ENCODE measurements around the gene LILRB3.
"Not testable (repeated sequence)": the region's sequence is repeated elsewhere in the genome, so short reads cannot be mapped to it uniquely, and the experiment has no call there.

LILRB3 gene

GRCh38 chr19:54222474-54223276 lies at the start of gene LILRB3:
Gene LILRB3, minus strand, starts transcription at chr19:54223007. Its CDS starts 31 bp downstream, at chr19:54222976.
- DNase-seq, result not testable (repeated sequence)

GRCh38 chr19:54272181-54272580 lies 49.4 kb upstream of the LILRB3 start:
- not testable (repeated sequence) for DNase-seq

- DNase-seq, result not testable (repeated sequence)
Measured at GRCh38 chr19:54271587-54271986, 48.8 kb upstream of the LILRB3 start.

GRCh38 chr19:54271106-54271505 lies 48.3 kb upstream of the LILRB3 start:
- DNase-seq, result no peak

GRCh38 chr19:54268936-54269335 lies 46.1 kb upstream of the LILRB3 start:
- no peak for DNase-seq

GRCh38 chr19:54266133-54266532 lies 43.3 kb upstream of the LILRB3 start:
- DNase-seq, result peak; percentile 64

GRCh38 chr19:54262470-54262869 lies 39.7 kb upstream of the LILRB3 start:
- no peak for DNase-seq

- DNase-seq, result no peak
Measured at GRCh38 chr19:54262066-54262465, 39.3 kb upstream of the LILRB3 start.

- no peak for DNase-seq
Measured at GRCh38 chr19:54257116-54257480, 34.3 kb upstream of the LILRB3 start, which contains the start of gene LILRB5. Gene LILRB5, minus strand, starts transcription at chr19:54257273. Its CDS starts 80 bp downstream, at chr19:54257193.

GRCh38 chr19:54256250-54257115 lies 33.7 kb upstream of the LILRB3 start:
- DNase-seq, result no peak

- DNase-seq, result no peak
Measured at GRCh38 chr19:54255105-54255775, 32.4 kb upstream of the LILRB3 start.

GRCh38 chr19:54254195-54254906 lies 31.5 kb upstream of the LILRB3 start:
- DNase-seq, result no peak

GRCh38 chr19:54253331-54254194 lies 30.8 kb upstream of the LILRB3 start:
- no peak for DNase-seq

- no peak for DNase-seq
Measured at GRCh38 chr19:54252845-54253244, 30.0 kb upstream of the LILRB3 start.

- no peak for DNase-seq
Measured at GRCh38 chr19:54252243-54252642, 29.4 kb upstream of the LILRB3 start.

GRCh38 chr19:54248016-54248601 lies 25.3 kb upstream of the LILRB3 start:
- no peak for DNase-seq

GRCh38 chr19:54247106-54247930 lies 24.5 kb upstream of the LILRB3 start:
- DNase-seq, result no peak

- DNase-seq, result no peak
Measured at GRCh38 chr19:54245936-54246335, 23.1 kb upstream of the LILRB3 start.

- DNase-seq, result not testable (repeated sequence)
Measured at GRCh38 chr19:54243809-54244208, 21.0 kb upstream of the LILRB3 start.

- DNase-seq, result not testable (repeated sequence)
Measured at GRCh38 chr19:54242646-54243045, 19.8 kb upstream of the LILRB3 start, which contains the start of gene LILRA6. Gene LILRA6, minus strand, starts transcription at chr19:54242790.

Measured in activated CD4-positive, CD25-positive, alpha-beta regulatory T cell treated with anti-CD3 and anti-CD28 coated beads, Interleukin-2, amount 50 U/mL, for 72 hours (primary cell).